Stimulated activated CD4-positive, alpha-beta T cell treated with anti-CD3 and anti-CD28 coated beads, TNF-alpha, amount 100 ng/mL, for 1 hour (primary cell): ENCODE results near the gene BABAM2.
"Not testable (repeated sequence)": the region's sequence is repeated elsewhere in the genome, so short reads cannot be mapped to it uniquely, and the experiment has no call there.

ENCODE experiments used
- DNase-seq, 3 donors: peaks; one replicate each; pipeline ENCODE4 v3.0.0-alpha.2; 2020; ENCODE audit warnings: low read depth in 3 of 3, low spot score in 1 of 3

BABAM2 gene

GRCh38 chr2:27942612-27943547, 52.4 kb downstream of the BABAM2 start:
- no peak for DNase-seq

- no peak for DNase-seq
These were observed 56.1 kb downstream of the BABAM2 start for GRCh38 chr2:27946530-27947060.

GRCh38 chr2:27952070-27952469, 61.5 kb downstream of the BABAM2 start:
- DNase-seq = no peak

- no peak for DNase-seq
These were observed 62.5 kb downstream of the BABAM2 start for GRCh38 chr2:27953077-27953476.

GRCh38 chr2:27954221-27954673, 63.7 kb downstream of the BABAM2 start:
- DNase-seq = no peak

GRCh38 chr2:27954771-27955383, 64.3 kb downstream of the BABAM2 start:
- no peak for DNase-seq

GRCh38 chr2:27955384-27956161, 65.0 kb downstream of the BABAM2 start:
- no peak for DNase-seq

GRCh38 chr2:27956888-27957287, 66.4 kb downstream of the BABAM2 start:
- DNase-seq = no peak

- DNase-seq = no peak
These were observed 68.3 kb downstream of the BABAM2 start for GRCh38 chr2:27958711-27959378.

GRCh38 chr2:27959496-27959895, 69.0 kb downstream of the BABAM2 start:
- DNase-seq = no peak

- no peak for DNase-seq
These were observed 69.8 kb downstream of the BABAM2 start for GRCh38 chr2:27960237-27960912.

- DNase-seq = no peak
These were observed 71.5 kb downstream of the BABAM2 start for GRCh38 chr2:27962006-27962405.

- no peak for DNase-seq
These were observed 72.9 kb downstream of the BABAM2 start for GRCh38 chr2:27963472-27963871.

GRCh38 chr2:27964067-27964466, 73.5 kb downstream of the BABAM2 start:
- no peak for DNase-seq

- no peak for DNase-seq
These were observed 75.3 kb downstream of the BABAM2 start for GRCh38 chr2:27965841-27966240.

GRCh38 chr2:27966466-27966865, 75.9 kb downstream of the BABAM2 start:
- no peak for DNase-seq

GRCh38 chr2:27967076-27967475, 76.5 kb downstream of the BABAM2 start:
- DNase-seq = no peak

- not testable (repeated sequence) for DNase-seq
These were observed 77.5 kb downstream of the BABAM2 start for GRCh38 chr2:27968045-27968444.

- DNase-seq = not testable (repeated sequence)
These were observed 78.4 kb downstream of the BABAM2 start for GRCh38 chr2:27968957-27969356.

GRCh38 chr2:27972311-27972710, 81.8 kb downstream of the BABAM2 start:
- no peak for DNase-seq
